Measurements from ENCODE around the gene PDF.

Gene PDF

GRCh38 chr16:69339289-69340094 is 9.1 kb upstream of the PDF start, which contains the start of the genes COG8 and NIP7:
Gene COG8 (minus strand): TSS chr16:69339564. CDS start chr16:69339552, 12 bp downstream.
Gene NIP7 (plus strand): TSS chr16:69339772. CDS start chr16:69339830, 58 bp downstream.
- peak; percentile 95 for DNase-seq (ENCODE audit: low read depth)

- DNase-seq (ENCODE audit: low read depth): no peak
Observed at GRCh38 chr16:69338557-69339288, 8.3 kb upstream of the PDF start.

GRCh38 chr16:69334696-69335095 is 4.3 kb upstream of the PDF start:
- no peak for DNase-seq (ENCODE audit: low read depth)

- no peak for DNase-seq (ENCODE audit: low read depth)
Observed at GRCh38 chr16:69329369-69330285, 761 bp downstream of the PDF start.

- DNase-seq (ENCODE audit: low read depth): no peak
Observed at GRCh38 chr16:69328854-69329316, 1.5 kb downstream of the PDF start.

- DNase-seq (ENCODE audit: low read depth): no peak
Observed at GRCh38 chr16:69327585-69328310, 2.6 kb downstream of the PDF start.

- DNase-seq (ENCODE audit: low read depth): no peak
Observed at GRCh38 chr16:69326172-69326873, 4.1 kb downstream of the PDF start.

- DNase-seq (ENCODE audit: low read depth): no peak
Observed at GRCh38 chr16:69325784-69326171, 4.6 kb downstream of the PDF start.

GRCh38 chr16:69324585-69325253 is 5.7 kb downstream of the PDF start:
- DNase-seq (ENCODE audit: low read depth): no peak

- no peak for DNase-seq (ENCODE audit: low read depth)
Observed at GRCh38 chr16:69324013-69324531, 6.3 kb downstream of the PDF start.

GRCh38 chr16:69323415-69323814 is 7.0 kb downstream of the PDF start:
- DNase-seq (ENCODE audit: low read depth): no peak

GRCh38 chr16:69322343-69322742 is 8.0 kb downstream of the PDF start:
- no peak for DNase-seq (ENCODE audit: low read depth)

GRCh38 chr16:69321080-69321479 is 9.3 kb downstream of the PDF start:
- no peak for DNase-seq (ENCODE audit: low read depth)

GRCh38 chr16:69320740-69321073 is 9.7 kb downstream of the PDF start:
- DNase-seq (ENCODE audit: low read depth): no peak

- DNase-seq (ENCODE audit: low read depth): no peak
Observed at GRCh38 chr16:69319826-69320739, 10.3 kb downstream of the PDF start.

- DNase-seq (ENCODE audit: low read depth): no peak
Observed at GRCh38 chr16:69319381-69319780, 11.0 kb downstream of the PDF start.

GRCh38 chr16:69318911-69319289 is 11.5 kb downstream of the PDF start:
- no peak for DNase-seq (ENCODE audit: low read depth)

- DNase-seq (ENCODE audit: low read depth): no peak
Observed at GRCh38 chr16:69318177-69318910, 12.0 kb downstream of the PDF start.

Data from non-pigmented ciliary epithelial cell (primary cell).